ENCODE results near the gene USP7.
"Not testable (repeated sequence)": the region's sequence is repeated elsewhere in the genome, so short reads cannot be mapped to it uniquely, and the experiment has no call there.

USP7 gene

GRCh38 chr16:8878523-8878911, 85.2 kb downstream of the USP7 start:
- TF ChIP-seq, protein P1, sequence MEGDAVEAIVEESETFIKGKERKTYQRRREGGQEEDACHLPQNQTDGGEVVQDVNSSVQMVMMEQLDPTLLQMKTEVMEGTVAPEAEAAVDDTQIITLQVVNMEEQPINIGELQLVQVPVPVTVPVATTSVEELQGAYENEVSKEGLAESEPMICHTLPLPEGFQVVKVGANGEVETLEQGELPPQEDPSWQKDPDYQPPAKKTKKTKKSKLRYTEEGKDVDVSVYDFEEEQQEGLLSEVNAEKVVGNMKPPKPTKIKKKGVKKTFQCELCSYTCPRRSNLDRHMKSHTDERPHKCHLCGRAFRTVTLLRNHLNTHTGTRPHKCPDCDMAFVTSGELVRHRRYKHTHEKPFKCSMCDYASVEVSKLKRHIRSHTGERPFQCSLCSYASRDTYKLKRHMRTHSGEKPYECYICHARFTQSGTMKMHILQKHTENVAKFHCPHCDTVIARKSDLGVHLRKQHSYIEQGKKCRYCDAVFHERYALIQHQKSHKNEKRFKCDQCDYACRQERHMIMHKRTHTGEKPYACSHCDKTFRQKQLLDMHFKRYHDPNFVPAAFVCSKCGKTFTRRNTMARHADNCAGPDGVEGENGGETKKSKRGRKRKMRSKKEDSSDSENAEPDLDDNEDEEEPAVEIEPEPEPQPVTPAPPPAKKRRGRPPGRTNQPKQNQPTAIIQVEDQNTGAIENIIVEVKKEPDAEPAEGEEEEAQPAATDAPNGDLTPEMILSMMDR (IDR thresholded peaks at IDR 0.05; ENCODE audit: insufficient read depth, low read depth, low read length, missing control alignments) = no peak
- no peak overlapping the region for H3K4me3 ChIP-seq (ENCODE audit: low read depth, low read length)
- no peak for DNase-seq (ENCODE audit: low read depth)

DNA sequence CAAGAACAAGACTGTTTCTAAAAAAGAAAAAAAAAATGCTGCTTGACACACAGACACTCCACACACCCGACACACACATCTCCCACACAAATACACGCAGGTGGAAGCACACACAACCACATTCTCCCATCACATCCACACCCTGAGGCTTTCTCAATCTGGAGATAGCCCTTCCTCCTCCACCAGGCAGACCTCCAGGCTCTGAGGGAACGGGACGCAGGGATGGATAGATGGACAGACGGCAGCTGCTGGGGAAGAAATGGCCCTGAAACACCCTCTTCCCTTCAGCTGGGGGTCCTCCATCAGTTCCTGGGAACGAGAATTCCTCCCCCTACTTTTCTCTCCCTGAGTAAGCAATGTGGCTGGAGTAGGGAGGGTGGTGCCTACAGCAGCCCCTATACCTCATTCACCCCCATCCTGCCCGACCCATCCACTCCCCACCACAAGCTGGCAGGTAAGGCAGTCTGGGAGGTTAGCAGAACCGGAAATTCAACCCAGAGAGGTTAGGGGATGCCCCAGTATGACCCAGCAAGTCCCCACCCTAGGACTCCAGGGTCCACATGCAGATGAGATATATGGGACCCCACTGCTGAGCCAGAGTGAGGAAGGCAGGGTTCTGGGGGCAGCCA, 85.7 kb downstream of the USP7 start:
- no peak for DNase-seq (ENCODE audit: low read depth)
- TF ChIP-seq, protein P1 (IDR thresholded peaks at IDR 0.05; ENCODE audit: insufficient read depth, low read depth, low read length, missing control alignments) = no peak
- H3K4me3 ChIP-seq (ENCODE audit: low read depth, low read length) = no peak overlapping the region

DNA sequence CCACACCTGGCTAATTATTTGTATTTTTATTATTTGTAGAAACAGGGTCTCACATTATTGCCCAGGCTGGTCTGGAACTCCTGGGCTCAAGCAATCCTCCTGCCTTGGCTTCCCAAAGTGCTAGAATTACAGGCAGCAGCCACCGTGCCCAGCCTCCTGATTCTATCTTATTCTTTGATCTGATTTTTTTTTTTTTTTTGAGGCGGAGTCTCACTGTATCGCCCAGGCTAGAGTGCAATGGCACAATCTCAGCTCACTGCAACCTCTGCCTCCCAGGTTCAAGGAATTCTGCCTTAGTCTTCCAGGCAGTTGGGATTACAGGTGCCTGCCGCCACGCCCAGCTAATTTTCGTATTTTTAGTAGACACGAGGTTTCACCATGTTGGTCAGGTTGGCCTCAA, 88.4 kb downstream of the USP7 start:
- H3K4me3 ChIP-seq (ENCODE audit: low read depth, low read length); DNase-seq (ENCODE audit: low read depth): not testable (repeated sequence)

GRCh38 chr16:8874388-8874787, 89.3 kb downstream of the USP7 start:
- no peak overlapping the region for H3K4me3 ChIP-seq (ENCODE audit: low read depth, low read length)
- TF ChIP-seq, protein P1 (IDR thresholded peaks at IDR 0.05; ENCODE audit: insufficient read depth, low read depth, low read length, missing control alignments) = no peak
- DNase-seq (ENCODE audit: low read depth) = no peak

DNA sequence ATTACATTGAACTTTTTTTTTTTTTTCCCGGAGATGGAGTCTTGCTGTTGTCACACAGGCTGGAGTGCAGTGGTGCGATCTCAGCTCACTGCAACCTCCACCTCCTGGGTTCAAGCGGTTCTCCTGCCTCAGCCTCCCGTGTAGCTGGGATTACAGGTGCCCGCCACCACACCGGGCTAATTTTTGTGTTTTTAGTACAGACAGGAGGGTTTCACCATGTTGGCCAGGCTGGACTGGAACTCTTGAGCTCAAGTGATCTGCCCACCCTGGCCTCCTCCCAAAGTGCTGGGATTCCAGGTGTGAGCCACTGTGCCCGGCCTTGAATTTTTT, 89.9 kb downstream of the USP7 start:
- not testable (repeated sequence) for H3K4me3 ChIP-seq (ENCODE audit: low read depth, low read length); DNase-seq (ENCODE audit: low read depth)

DNA sequence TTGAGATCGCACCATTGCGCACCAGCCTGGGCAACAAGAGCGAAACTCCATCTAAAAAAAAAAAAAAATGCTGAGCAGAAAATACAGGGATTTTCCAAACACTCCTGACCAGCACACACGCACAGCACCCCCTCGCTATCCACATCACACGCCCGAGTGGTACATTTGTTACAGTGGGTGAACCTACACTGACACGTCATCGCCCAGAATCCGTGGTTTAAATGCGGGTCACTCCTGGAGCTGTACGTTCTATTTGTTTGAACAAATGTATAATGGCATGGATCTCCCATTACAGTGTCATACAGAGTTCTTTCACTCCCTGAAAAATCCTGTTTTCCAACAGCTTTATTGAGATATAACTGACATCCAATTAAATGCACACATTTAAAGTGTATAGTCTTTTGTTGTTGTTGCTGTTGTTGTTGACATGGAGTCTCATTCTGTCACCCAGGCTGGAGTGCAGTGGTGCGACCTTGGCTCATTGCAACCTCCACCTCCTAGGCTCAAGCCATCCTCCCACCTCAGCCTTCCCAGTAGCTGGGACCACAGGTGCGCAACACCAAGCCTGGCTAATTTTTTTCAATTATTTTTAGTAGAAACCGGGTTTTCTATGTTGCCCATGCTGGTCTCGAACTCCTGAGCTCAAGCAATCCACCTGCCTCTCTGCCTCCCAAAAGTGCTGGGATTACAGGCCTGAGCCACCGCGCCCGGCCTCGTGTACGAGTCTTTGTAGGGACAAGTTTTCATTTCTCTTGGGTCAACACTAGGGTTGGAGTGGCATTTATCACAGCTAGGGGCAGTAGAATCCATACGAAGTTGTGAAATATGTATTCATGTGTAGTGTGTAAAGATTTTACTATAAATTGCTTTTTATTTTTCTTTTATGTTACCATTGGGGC, 90.5 kb downstream of the USP7 start:
- H3K4me3 ChIP-seq (ENCODE audit: low read depth, low read length) = no peak overlapping the region
- TF ChIP-seq, protein P1 (IDR thresholded peaks at IDR 0.05; ENCODE audit: insufficient read depth, low read depth, low read length, missing control alignments) = peak; percentile 16
- DNase-seq (ENCODE audit: low read depth) = no peak

- no peak overlapping the region for H3K4me3 ChIP-seq (ENCODE audit: low read depth, low read length)
- TF ChIP-seq, protein P1 (IDR thresholded peaks at IDR 0.05; ENCODE audit: insufficient read depth, low read depth, low read length, missing control alignments) = no peak
- no peak for DNase-seq (ENCODE audit: low read depth)
Observed at GRCh38 chr16:8872071-8872470, 91.6 kb downstream of the USP7 start.

GRCh38 chr16:8869988-8870241, 93.8 kb downstream of the USP7 start:
- not testable (repeated sequence) for DNase-seq (ENCODE audit: low read depth)

More at GRCh38 chr16:8869988-8870241, 93.8 kb downstream of the USP7 start:
- H3K4me3 ChIP-seq (ENCODE audit: low read depth, low read length) = not testable (repeated sequence)
